CD4-positive, alpha-beta T cell treated with Interferon gamma for 1 hour (primary cell): ENCODE data around the gene OTUB1.
A peak's percentile ranks its signal among the peaks of the same experiment; 100 is the strongest.

ENCODE experiments used
- DNase-seq: peaks from one replicate; pipeline ENCODE4 v3.0.0-alpha.2; 2020

Gene OTUB1

GRCh38 chr11:64007160-64007628 is 21.0 kb downstream of the OTUB1 start:
- DNase-seq, result no peak

- DNase-seq, result peak; percentile 24
Measured at GRCh38 chr11:64007629-64008282, 21.5 kb downstream of the OTUB1 start.

DNA sequence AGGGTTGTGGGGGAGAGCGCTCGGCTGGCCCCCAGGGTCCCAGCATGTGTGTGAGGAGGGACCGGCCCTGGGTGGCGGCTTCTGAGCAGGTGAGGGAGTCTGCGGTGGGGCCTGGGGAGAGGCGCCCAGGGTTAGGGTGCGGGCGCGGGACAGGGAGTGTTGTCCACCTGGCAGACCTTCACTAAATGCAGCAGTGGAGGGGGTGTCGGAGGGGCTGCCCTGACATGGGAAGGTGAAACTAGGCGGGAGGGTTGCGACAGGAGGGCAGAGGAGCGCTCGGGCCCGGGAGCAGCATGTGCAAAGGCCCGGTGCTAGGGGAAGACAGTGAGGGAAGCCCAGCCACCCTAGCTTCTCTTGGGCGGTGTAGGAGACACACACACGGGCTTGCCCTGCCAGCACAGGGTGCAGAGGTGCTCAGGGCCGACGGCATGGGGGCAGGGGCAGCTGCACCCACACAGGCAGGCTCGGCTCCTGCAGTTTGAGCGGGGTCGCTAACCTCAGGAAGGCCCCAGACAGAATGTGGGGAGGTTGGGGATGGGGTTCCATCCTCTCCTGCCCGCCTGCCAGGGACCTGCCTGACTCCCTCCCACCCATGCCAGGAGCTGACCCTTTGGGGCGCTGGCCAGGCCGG is 22.2 kb downstream of the OTUB1 start:
- no peak for DNase-seq

- DNase-seq, result no peak
Measured at GRCh38 chr11:64008914-64009633, 22.8 kb downstream of the OTUB1 start.

GRCh38 chr11:64009710-64010109 is 23.5 kb downstream of the OTUB1 start:
- DNase-seq, result no peak

DNA sequence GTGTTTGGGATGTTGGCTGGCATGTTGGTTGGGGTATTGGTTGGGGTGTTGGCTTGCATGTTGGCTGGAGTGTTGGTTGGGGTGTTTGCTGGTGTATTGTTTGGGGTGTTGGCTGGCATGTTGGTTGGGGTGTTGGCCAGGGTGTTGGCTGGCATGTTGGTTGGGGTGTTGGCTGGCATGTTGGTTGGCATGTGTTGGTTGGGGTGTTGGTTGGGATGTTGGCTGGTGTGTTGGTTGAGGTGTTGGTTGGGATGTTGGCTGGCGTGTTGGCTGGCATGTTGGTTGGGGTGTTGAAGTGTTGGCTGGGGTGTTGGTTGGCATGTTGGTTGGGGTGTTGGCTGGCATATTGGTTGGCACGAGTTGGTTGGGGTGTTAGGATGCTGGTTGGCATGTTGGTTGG is 24.5 kb downstream of the OTUB1 start:
- DNase-seq, result no peak

GRCh38 chr11:64011371-64011770 is 25.1 kb downstream of the OTUB1 start:
- no peak for DNase-seq

DNA sequence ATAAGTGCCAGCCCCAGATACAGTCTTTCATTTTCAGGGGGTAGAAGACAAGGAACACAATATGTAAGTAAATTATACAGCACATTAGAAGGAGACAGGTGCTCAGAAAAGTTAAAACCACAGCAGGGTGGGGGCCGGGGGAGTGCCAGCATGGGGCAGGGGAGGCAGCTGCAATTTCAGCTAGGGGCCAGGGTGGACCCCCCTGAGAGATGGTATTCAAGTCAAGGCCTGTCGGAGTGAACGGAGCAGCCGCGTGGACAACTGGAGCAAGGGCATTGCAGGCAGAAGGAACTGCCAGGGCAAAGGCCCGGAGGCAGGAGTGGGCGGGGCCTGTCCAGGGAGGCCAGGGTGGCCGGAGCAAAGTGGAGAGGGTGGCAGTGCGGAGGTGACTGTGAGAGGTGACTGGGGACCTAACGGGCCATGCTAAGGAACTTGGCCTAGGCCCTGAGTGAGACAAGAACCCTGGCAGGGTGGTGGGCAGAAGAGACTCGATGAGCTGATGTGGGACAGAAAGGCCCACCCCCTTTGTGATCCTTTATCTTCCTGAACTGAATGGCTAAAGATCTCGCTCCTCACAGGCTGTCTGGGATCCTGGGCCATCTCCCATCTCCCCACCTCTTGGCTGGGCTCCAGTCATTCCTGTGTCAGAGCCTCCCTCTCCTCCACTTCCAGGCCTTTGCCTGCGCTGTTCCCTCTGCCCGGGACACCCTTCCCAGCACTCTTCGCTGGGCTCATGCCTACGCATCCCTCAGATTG is 27.1 kb downstream of the OTUB1 start:
- no peak for DNase-seq

DNA sequence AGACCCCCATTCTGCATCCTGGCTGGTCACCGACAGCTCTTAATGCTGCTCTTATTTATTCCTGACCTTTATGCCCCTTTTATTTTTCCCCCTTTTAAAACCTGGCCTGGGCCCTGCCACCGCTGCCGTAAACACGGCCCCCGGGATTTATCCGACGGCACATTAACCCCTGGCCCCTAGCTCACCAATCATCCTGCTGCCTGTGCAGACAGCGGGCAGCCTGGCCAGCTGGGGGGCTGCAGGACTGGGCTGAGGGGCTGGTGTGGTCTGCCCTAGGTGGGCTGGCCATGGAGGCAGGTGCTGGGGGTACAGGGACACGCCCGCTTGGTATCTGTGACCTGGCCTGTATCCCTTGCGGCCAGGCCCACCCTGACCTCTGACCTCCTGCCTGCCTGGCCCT is 28.1 kb downstream of the OTUB1 start:
- DNase-seq, result no peak

DNA sequence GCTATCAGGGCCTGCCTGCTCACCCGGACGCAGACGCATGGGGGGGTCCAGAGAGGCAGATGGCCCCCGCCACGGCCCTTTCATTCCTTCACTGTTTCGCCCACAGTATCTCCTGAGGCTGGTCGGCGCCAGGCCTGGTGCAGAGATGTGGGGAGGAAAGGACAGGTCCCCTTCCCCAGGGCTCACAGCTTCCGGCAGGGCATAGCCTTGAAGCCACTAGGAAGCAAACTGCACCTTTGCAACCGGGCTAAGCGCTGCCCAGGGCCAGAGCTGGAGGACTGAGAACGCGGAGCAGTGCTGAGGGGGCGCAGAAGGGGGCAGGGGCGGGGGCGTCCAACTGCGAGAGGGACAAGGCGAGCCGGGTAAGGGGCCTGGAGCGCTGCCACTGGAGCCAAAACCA is 29.3 kb downstream of the OTUB1 start:
- DNase-seq, result no peak

GRCh38 chr11:64015935-64016845 is 30.0 kb downstream of the OTUB1 start:
- DNase-seq, result no peak

- no peak for DNase-seq
Measured at GRCh38 chr11:64017945-64018224, 31.6 kb downstream of the OTUB1 start.

DNA sequence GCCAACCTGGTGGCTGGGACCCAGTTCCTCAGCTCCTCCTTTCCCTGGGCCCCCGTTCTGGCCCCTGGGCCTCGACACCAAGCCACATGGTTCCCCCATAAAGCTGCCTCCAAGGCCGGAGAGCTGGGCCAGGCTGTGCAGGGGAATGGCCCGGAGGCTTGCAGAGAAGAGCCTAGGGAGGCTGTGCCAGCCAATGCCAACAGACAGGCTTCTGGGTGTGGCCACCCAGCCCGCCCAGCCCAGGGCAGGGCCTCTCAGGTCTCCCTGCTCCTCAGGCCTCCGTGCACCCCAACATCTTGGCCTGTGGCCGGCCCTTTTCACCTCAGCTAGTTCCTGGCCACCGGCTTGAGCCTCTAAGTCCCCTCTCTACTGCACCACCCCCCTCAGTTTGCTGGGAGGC is 32.1 kb downstream of the OTUB1 start:
- DNase-seq, result no peak

DNA sequence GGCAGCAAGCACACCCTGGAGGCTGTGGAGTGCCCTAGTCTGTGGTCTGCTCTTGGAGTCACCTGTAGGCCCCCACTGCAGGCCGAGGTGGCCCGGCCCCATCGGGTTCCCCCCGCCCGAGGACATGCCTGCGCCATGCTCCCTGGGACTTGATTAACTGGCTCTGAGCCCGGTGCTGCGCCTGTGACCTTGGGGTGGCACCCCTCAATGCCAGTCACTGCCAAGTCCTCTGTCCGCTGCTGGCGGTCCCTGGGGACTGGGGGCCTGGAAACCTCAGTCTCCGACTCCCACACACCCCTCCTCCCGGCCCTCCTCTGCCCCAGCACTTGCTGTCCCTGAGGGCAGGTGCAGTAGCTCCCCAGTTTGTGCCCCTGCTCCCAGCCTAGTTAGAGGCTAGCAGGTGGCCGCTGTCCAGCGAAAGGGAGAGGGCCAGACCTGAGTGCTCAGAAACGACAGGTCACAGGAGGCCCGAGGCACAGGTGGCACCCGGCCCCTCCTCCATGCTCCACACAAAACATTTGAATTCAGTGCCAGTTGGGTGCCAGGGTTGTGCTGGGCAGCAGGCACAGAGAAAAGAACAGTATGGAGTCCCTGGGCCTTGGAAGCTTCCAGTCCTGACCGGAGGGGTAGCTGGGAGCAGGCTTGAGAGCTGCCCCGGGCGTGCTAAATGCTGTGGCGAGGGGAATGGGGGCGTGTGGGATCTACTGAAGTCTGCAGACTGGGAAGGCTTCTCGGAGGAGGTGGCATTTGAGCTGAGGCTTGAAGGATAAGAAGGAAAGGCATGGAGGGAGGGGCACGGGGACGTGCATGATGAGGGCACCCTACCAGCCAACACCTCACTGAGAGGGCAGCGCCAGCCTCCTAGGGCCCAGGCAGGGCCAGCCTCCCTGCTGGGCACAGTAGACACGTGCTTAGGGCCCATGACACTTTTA is 33.1 kb downstream of the OTUB1 start:
- DNase-seq, result no peak

DNA sequence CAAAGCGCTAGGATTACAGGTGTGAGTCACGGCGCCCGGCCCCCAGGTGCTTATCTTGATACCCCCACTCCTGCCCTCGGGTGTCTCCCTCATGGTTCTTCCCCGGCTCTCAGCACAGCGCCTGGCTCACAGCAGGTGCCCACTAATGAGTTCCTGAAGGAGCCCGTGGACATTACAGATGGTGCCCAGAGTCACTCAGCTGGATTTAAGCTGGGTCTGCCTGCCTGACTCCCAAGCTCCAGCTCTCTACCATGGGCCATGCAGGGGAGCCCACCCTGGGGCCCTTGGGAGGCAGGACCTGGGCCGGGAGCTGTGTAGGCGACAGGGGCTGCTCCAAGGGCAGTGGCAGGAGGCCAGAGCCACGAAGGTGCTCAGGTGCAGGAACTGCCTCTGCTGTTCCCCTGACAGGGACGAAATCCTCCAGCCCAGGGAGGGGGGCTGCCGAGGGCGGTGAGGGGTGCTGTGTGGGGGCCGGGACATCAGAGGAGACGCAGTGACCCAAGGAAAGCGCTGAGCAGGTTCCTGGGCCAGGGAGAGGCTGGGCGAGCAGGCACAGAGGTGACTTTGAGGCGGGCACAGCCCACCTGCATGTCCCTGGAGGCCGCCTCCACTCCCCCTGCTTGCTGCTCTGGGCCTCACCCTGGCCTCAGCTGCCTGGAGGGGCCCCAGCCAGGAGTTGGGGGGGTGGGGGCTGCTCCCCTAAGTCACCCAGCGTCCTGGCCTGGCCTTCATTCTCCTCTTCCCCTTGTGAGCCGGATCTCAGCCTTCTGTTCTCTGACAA is 34.9 kb downstream of the OTUB1 start:
- DNase-seq, result no peak

DNA sequence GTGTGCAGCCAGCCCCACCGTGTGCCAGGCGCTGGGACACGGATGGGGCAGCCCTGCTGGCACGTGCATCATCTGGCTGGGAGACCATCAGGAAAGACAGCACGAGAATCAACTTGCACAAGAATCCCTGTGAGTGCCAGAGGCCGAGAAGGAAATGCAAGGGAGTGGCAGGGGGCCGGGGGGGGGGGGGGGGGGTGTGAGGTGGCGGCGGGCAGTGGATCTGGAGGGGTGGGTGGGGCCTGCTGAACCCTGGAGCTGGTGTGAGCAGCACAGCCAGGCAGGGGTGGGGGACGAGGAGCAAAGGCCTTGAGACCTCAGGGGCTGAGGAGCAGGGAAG is 35.5 kb downstream of the OTUB1 start:
- DNase-seq, result no peak

- DNase-seq, result no peak
Measured at GRCh38 chr11:64022125-64022784, 36.0 kb downstream of the OTUB1 start.

DNA sequence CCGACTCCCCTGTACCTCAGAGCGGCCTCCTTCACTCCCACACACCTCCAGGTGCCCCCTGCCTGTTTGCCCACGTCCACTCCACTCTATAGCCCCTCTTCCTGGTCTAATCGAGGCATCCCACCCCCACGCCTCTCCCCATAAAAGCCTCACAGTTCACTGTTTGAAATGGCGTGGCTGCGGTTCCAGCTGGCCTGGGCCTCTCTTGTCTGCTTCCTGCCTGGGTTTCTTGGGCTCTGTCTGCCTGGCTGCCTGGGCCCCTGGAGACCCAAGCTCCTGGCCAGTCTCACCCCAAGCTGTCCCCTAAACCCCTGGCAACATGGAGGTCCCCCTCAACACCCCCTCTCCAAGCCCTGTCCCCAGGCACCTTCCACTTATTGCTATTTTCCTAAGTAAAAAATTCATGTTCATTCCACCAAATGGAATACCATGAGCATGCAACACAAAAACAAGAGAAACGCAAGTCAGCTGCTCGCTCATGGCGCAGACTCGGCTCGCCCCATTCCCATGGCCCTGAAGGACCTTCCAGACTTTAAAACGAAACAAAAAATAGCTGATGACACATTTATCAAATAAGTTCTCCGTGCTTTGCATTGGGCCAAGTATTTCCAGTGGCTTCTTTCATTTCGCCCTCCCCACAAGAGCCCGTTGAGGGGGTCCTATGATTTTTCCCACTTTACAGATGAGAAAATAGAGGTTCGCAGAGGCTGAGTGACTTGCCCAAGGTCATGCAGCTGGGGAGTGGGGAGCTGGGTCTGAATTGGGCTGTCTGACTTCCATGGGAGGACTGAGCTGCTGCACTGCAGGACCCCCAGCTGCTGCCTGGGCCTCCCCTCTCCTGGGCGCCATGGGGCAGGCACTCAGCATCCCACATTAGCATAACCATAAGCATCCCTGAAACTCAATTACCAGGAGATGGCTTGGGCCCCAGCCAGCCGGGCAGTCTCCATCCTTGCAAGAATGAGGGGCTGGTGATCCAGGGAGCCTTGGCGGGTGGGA is 37.8 kb downstream of the OTUB1 start:
- no peak for DNase-seq

DNA sequence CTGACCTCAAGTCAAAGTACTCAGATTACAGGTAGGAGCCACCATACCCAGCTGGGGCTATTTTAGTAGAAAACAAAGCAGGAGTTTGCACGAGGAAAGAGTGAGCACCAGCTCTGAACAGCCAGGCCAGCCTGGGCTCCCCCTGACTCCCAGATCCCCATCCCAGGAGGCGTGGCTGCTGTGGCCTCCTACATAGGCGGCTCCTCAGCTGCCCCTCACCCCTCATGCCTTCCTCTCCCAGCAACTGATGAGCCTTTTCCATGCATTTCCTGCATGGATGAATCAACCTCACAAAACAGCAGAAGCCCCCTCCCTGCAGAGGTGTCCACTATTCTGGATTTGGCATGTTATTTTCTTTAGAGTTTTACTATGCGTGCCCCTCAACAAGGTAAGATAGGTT is 39.0 kb downstream of the OTUB1 start:
- DNase-seq, result no peak
